ENCODE measurements around the gene POU6F2. TPM values are rescaled to one million over a fixed set of nuclear protein-coding genes. Genes with fewer than 3 reads are reported as not detected.

The POU6F2 gene
- total RNA-seq, 1 donor from 2014 or later: 0.40 TPM

DNA sequence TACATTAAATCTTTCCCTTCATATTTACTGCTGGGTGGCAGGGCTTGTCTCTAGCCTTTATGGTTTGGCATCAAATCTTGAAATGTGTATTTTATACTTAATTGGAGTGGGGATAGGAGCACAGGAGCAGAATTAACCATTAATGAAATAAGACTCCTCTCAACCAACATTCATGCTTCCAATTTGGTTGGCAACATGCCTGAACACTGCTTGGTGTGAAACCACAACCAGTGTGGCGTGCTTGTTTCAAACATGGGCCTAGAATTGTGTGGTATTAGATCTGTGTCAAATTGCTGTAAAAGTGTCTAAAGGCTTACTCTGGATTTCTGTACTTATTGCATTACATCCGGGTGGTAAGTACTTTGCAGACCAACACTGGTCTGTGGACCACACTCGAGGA, 43.7 kb upstream of the POU6F2 start:
- Mint-ChIP-seq H3K27me3 (ENCODE audit: low read depth) (peaks cover 6% of the 10 kb centered on the region), H3K27ac (ENCODE audit: unreplicated experiment) (no peak overlapping the region), H3K36me3 (ENCODE audit: low read depth) (no peaks in the 10 kb centered on the region), H3K9me3 (ENCODE audit: low read depth) (no peaks in the 10 kb centered on the region), H3K4me1 (ENCODE audit: low read depth) (peaks cover 18% of the 10 kb centered on the region), H3K4me3 (ENCODE audit: unreplicated experiment) (no peak overlapping the region)
- no peak for DNase-seq (ENCODE audit: low spot score)
- TF ChIP-seq, protein P1, sequence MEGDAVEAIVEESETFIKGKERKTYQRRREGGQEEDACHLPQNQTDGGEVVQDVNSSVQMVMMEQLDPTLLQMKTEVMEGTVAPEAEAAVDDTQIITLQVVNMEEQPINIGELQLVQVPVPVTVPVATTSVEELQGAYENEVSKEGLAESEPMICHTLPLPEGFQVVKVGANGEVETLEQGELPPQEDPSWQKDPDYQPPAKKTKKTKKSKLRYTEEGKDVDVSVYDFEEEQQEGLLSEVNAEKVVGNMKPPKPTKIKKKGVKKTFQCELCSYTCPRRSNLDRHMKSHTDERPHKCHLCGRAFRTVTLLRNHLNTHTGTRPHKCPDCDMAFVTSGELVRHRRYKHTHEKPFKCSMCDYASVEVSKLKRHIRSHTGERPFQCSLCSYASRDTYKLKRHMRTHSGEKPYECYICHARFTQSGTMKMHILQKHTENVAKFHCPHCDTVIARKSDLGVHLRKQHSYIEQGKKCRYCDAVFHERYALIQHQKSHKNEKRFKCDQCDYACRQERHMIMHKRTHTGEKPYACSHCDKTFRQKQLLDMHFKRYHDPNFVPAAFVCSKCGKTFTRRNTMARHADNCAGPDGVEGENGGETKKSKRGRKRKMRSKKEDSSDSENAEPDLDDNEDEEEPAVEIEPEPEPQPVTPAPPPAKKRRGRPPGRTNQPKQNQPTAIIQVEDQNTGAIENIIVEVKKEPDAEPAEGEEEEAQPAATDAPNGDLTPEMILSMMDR (IDR thresholded peaks at IDR 0.05): no peak

DNA sequence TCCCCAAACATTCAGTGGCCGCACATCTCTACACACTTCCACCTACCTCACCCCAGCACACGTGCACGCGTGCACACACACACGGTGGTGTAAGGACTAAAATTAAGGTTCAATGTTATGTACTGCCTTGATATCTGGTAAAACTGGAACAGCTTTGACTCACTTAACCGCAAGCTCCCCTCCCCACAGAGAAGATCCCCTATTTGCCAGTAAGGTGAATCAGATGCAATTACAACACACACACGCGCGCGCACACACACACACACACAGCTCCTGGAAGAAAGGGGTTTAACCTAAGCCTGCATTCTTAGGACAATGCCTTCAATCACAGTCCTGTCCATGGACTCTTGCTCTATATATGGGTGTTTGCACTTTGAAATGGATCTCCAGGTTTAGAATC, 43.2 kb upstream of the POU6F2 start:
- H3K27me3 Mint-ChIP-seq (ENCODE audit: low read depth): peaks cover 6% of the 10 kb centered on the region
- no peaks in the 10 kb centered on the region for H3K36me3 Mint-ChIP-seq (ENCODE audit: low read depth)
- H3K4me3 Mint-ChIP-seq (ENCODE audit: unreplicated experiment): no peak overlapping the region
- H3K27ac Mint-ChIP-seq (ENCODE audit: unreplicated experiment): no peak overlapping the region
- TF ChIP-seq, protein P1 (IDR thresholded peaks at IDR 0.05): no peak
- no peak for DNase-seq (ENCODE audit: low spot score)
- H3K9me3 Mint-ChIP-seq (ENCODE audit: low read depth): no peaks in the 10 kb centered on the region
- peaks cover 16% of the 10 kb centered on the region for H3K4me1 Mint-ChIP-seq (ENCODE audit: low read depth)

DNA sequence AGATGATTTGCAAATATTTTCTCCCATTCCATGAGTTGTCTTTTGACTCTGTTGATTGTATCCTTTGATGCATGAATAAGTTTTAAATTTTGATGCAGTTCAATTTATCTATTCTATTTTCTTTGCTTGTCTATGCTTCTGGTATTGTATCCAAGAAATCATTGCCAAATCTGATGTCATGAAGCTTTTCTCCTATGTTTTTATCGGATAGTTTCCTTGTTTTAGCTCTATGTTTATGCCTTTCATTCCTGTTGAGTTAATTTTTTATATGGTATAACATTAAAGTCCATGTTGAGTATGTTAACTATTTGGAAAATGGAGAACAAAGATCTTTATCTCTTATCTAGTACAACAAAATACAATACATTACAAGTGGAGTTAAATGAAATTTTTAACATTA, 41.1 kb upstream of the POU6F2 start:
- Mint-ChIP-seq H3K4me1 (ENCODE audit: low read depth) (peaks cover 8% of the 10 kb centered on the region), H3K9me3 (ENCODE audit: low read depth) (no peaks in the 10 kb centered on the region), H3K27me3 (ENCODE audit: low read depth) (peaks cover 6% of the 10 kb centered on the region), H3K36me3 (ENCODE audit: low read depth) (no peaks in the 10 kb centered on the region), H3K27ac (ENCODE audit: unreplicated experiment) (no peak overlapping the region), H3K4me3 (ENCODE audit: unreplicated experiment) (no peak overlapping the region)
- TF ChIP-seq, protein P1 (IDR thresholded peaks at IDR 0.05): no peak
- no peak for DNase-seq (ENCODE audit: low spot score)

DNA sequence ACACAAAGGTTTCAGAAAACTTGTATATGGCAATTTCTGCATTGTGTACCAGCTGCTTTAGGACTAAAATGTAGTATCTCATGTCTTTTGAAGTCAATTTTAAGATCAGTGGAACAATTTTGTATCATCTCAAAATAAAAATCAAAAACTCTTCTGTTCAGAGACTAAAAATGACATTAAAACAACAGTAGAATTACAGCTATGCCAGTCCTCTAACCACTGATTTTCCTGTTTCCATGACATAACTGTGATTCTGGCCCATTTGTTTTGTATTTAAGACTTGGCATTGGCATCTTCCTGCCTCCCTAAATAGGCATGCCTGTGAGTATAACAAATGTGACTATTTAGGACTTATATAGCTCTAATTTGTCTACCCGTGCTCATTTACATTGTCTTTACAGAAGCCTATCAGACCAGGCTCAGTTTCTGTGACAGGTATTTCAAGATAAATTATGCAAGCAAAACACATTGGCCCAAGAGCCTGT, 39.7 kb upstream of the POU6F2 start:
- DNase-seq (ENCODE audit: low spot score): no peak
- TF ChIP-seq, protein P1 (IDR thresholded peaks at IDR 0.05): no peak
- Mint-ChIP-seq H3K27me3 (ENCODE audit: low read depth) (peaks cover 6% of the 10 kb centered on the region), H3K4me3 (ENCODE audit: unreplicated experiment) (no peak overlapping the region), H3K36me3 (ENCODE audit: low read depth) (no peaks in the 10 kb centered on the region), H3K4me1 (ENCODE audit: low read depth) (peaks cover 17% of the 10 kb centered on the region), H3K27ac (ENCODE audit: unreplicated experiment) (no peak overlapping the region), H3K9me3 (ENCODE audit: low read depth) (no peaks in the 10 kb centered on the region)

DNA sequence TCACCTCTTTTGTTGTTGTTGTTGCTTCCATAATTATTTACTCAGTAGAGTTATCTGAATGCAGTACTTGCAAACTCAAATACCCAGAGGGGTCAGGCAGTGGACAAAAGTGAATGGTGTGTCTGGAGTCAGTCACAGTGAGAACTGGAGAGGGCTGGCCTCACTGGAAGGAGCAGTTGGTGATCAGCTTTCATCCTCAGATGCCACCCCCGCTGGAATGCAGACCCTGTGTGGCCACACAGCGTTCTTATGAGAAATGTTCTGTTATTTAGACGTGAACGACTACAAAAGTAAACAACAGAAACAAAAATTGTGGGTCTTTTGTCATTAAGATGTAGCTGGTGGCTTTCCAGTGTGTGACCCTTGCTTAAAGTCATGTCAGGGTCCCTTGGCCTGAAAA, 39.1 kb upstream of the POU6F2 start:
- TF ChIP-seq, protein P1 (IDR thresholded peaks at IDR 0.05): no peak
- Mint-ChIP-seq H3K9me3 (ENCODE audit: low read depth) (no peaks in the 10 kb centered on the region), H3K27ac (ENCODE audit: unreplicated experiment) (no peak overlapping the region), H3K27me3 (ENCODE audit: low read depth) (peaks cover 6% of the 10 kb centered on the region), H3K4me1 (ENCODE audit: low read depth) (peaks cover 18% of the 10 kb centered on the region), H3K36me3 (ENCODE audit: low read depth) (no peaks in the 10 kb centered on the region), H3K4me3 (ENCODE audit: unreplicated experiment) (no peak overlapping the region)
- no peak for DNase-seq (ENCODE audit: low spot score)

Data from chondrocyte (in vitro differentiated cells).